ENCODE data around the gene MBD3L3. TPM values are rescaled to one million over a fixed set of nuclear protein-coding genes. Genes with fewer than 3 reads are reported as not detected.

MBD3L3 gene
- not detected for total RNA-seq

GRCh38 chr19:7058576-7058975, at the start of gene MBD3L3:
TSS of gene MBD3L3 (minus strand) at chr19:7058676. CDS start at chr19:7058605, 71 bp downstream.

GRCh38 chr19:7069042-7069903, 10.8 kb upstream of the MBD3L3 start, which contains the start of gene ZNF557:
TSS of gene ZNF557 (plus strand) at chr19:7069703. CDS start at chr19:7075075, 5,372 bp downstream.

GRCh38 chr19:7049021-7049420, 9.5 kb downstream of the MBD3L3 start, which contains the start of gene MBD3L2:
TSS of gene MBD3L2 (plus strand) at chr19:7049321. CDS start at chr19:7049374, 53 bp downstream.

GRCh38 chr19:7040079-7040478, 18.4 kb downstream of the MBD3L3 start, which contains the start of gene MBD3L4:
TSS of gene MBD3L4 (minus strand) at chr19:7040179. CDS start at chr19:7040144, 35 bp downstream.

GRCh38 chr19:7030278-7030677, 28.2 kb downstream of the MBD3L3 start, which contains the start of gene MBD3L5:
TSS of gene MBD3L5 (plus strand) at chr19:7030578. CDS start at chr19:7030612, 34 bp downstream.

GRCh38 chr19:7021331-7021730, 37.1 kb downstream of the MBD3L3 start, which contains the start of gene MBD3L2B:
TSS of gene MBD3L2B (minus strand) at chr19:7021431. CDS start at chr19:7021397, 34 bp downstream.

Other genes starting within 250 kb of the MBD3L3 start
- gene ADGRE1, start 171.1 kb downstream of the MBD3L3 start, total RNA-seq = under 1 TPM in 1 of 2 donors, not detected in 1; under 0.01 TPM
- not detected for gene MBD3L2B, start 37.2 kb downstream of the MBD3L3 start, total RNA-seq
- gene MBD3L5, start 28.1 kb downstream of the MBD3L3 start, total RNA-seq = not detected
- gene MBD3L4, start 18.5 kb downstream of the MBD3L3 start, total RNA-seq = not detected
- not detected for gene MBD3L2, start 9.4 kb downstream of the MBD3L3 start, total RNA-seq
- gene ZNF557, start 11.0 kb upstream of the MBD3L3 start, total RNA-seq = 10 to 100 TPM; 14.3 to 16.2 TPM
- gene INSR, start 235.7 kb upstream of the MBD3L3 start, total RNA-seq = 10 to 100 TPM in 1 of 2 donors, 1 to 10 TPM in 1; 6.7 to 11.4 TPM